ENCODE data around the gene CDK19. TPM values are rescaled to one million over a fixed set of nuclear protein-coding genes. Genes with fewer than 3 reads are reported as not detected.

The CDK19 gene
- total RNA-seq, 1 experiment from 2014 or later, result 11.7 TPM

GRCh38 chr6:110676396-110676795 is 138.9 kb downstream of the CDK19 start:
- Mint-ChIP-seq H3K27me3 (ENCODE audit: low read depth) (no peaks in the 10 kb centered on the region), H3K9me3 (no peaks in the 10 kb centered on the region), H3K27ac (no peak overlapping the region), H3K36me3 (no peaks in the 10 kb centered on the region), H3K4me1 (no peaks in the 10 kb centered on the region), H3K4me3 (no peak overlapping the region)
- POLR2A ChIA-PET, result no interaction called here
- DNase-seq (ENCODE audit: low spot score), result no peak
- ATAC-seq, result no peak
- CTCF ChIA-PET, result no interaction called here
- TF ChIP-seq NFYB (CRISPR knock-in tag; conservative IDR thresholded peaks at IDR 0.05; ENCODE audit: low read depth) (no peak), NR2C2 (CRISPR knock-in tag; IDR thresholded peaks at IDR 0.05) (no peak), ZNF423 (CRISPR knock-in tag; IDR thresholded peaks at IDR 0.05) (no peak), MXD4 (CRISPR knock-in tag; IDR thresholded peaks at IDR 0.05; ENCODE audit: borderline replicate concordance) (no peak), HMGXB4 (CRISPR knock-in tag; IDR thresholded peaks at IDR 0.05) (no peak), PRRX2 (CRISPR knock-in tag; IDR thresholded peaks at IDR 0.05) (no peak), EMX1 (CRISPR knock-in tag; IDR thresholded peaks at IDR 0.05) (no peak), SMAD4 (CRISPR knock-in tag; IDR thresholded peaks at IDR 0.05) (no peak), SP1 (CRISPR knock-in tag; conservative IDR thresholded peaks at IDR 0.05) (no peak), TCF7 (CRISPR knock-in tag; IDR thresholded peaks at IDR 0.05; ENCODE audit: low read depth) (no peak), USF1 (CRISPR knock-in tag; IDR thresholded peaks at IDR 0.05) (no peak), RELA (CRISPR knock-in tag; IDR thresholded peaks at IDR 0.05; ENCODE audit: borderline replicate concordance) (no peak), ZNF263 (CRISPR knock-in tag; IDR thresholded peaks at IDR 0.05; ENCODE audit: low read depth) (no peak), NR3C1 (CRISPR knock-in tag; conservative IDR thresholded peaks at IDR 0.05; ENCODE audit: low read depth) (no peak), ELF4 (CRISPR knock-in tag; IDR thresholded peaks at IDR 0.05; ENCODE audit: low read depth) (no peak), ZNF232 (CRISPR knock-in tag; IDR thresholded peaks at IDR 0.05) (no peak), ZNF396 (CRISPR knock-in tag; IDR thresholded peaks at IDR 0.05; ENCODE audit: borderline replicate concordance) (no peak), ZNF317 (CRISPR knock-in tag; IDR thresholded peaks at IDR 0.05; ENCODE audit: borderline replicate concordance, low read depth) (no peak)
- TF ChIP-seq, protein P1, sequence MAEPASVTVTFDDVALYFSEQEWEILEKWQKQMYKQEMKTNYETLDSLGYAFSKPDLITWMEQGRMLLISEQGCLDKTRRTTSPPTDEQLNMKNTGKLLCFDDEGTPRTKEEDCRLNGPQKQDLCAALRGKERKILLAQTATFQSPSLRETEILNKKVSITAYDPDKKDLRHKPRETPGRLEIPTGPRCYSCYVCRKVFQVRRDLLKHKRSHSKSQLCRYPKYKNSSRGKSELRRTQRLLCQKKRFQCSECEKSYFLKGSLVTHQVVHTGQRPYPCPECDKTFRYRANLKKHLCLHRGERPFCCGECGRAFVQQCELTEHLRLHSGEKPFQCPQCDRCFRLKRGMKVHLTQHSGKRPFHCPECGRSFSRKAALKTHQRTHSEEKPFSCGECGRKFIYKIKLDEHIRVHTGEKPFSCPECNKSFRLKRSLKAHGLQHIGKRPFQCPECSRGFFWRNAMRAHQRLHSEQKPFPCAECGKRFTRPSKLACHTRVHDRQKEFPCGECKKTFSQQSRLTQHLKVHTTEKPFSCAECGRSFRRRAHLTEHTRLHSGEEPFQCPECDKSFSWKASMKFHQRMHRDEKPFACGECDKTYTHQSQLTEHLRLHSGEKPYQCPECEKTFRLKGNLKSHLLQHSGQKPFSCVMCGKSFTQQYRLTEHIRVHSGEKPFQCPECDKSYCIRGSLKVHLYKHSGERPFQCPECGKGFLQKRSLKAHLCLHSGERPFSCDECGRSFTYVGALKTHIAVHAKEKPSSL (CRISPR knock-in tag; conservative IDR thresholded peaks at IDR 0.05), result no peak
- TF ChIP-seq, protein P2, sequence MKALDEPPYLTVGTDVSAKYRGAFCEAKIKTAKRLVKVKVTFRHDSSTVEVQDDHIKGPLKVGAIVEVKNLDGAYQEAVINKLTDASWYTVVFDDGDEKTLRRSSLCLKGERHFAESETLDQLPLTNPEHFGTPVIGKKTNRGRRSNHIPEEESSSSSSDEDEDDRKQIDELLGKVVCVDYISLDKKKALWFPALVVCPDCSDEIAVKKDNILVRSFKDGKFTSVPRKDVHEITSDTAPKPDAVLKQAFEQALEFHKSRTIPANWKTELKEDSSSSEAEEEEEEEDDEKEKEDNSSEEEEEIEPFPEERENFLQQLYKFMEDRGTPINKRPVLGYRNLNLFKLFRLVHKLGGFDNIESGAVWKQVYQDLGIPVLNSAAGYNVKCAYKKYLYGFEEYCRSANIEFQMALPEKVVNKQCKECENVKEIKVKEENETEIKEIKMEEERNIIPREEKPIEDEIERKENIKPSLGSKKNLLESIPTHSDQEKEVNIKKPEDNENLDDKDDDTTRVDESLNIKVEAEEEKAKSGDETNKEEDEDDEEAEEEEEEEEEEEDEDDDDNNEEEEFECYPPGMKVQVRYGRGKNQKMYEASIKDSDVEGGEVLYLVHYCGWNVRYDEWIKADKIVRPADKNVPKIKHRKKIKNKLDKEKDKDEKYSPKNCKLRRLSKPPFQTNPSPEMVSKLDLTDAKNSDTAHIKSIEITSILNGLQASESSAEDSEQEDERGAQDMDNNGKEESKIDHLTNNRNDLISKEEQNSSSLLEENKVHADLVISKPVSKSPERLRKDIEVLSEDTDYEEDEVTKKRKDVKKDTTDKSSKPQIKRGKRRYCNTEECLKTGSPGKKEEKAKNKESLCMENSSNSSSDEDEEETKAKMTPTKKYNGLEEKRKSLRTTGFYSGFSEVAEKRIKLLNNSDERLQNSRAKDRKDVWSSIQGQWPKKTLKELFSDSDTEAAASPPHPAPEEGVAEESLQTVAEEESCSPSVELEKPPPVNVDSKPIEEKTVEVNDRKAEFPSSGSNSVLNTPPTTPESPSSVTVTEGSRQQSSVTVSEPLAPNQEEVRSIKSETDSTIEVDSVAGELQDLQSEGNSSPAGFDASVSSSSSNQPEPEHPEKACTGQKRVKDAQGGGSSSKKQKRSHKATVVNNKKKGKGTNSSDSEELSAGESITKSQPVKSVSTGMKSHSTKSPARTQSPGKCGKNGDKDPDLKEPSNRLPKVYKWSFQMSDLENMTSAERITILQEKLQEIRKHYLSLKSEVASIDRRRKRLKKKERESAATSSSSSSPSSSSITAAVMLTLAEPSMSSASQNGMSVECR (CRISPR knock-in tag; IDR thresholded peaks at IDR 0.05; ENCODE audit: borderline replicate concordance), result no peak

Data from WTC11 (cell line).